CD4-positive, alpha-beta T cell treated with Interleukin-10 for 1 hour (primary cell): ENCODE results near the gene ZNF407.

Source experiments
- DNase-seq: peaks from one replicate; pipeline ENCODE4 v3.0.0-alpha.2; 2020

ZNF407 gene

GRCh38 chr18:74631623-74632350 is 34.1 kb downstream of the ZNF407 start:
- peak; percentile 25 for DNase-seq

GRCh38 chr18:74632351-74632679 is 34.6 kb downstream of the ZNF407 start:
- DNase-seq = no peak

GRCh38 chr18:74632856-74633255 is 35.2 kb downstream of the ZNF407 start:
- DNase-seq = no peak

DNA sequence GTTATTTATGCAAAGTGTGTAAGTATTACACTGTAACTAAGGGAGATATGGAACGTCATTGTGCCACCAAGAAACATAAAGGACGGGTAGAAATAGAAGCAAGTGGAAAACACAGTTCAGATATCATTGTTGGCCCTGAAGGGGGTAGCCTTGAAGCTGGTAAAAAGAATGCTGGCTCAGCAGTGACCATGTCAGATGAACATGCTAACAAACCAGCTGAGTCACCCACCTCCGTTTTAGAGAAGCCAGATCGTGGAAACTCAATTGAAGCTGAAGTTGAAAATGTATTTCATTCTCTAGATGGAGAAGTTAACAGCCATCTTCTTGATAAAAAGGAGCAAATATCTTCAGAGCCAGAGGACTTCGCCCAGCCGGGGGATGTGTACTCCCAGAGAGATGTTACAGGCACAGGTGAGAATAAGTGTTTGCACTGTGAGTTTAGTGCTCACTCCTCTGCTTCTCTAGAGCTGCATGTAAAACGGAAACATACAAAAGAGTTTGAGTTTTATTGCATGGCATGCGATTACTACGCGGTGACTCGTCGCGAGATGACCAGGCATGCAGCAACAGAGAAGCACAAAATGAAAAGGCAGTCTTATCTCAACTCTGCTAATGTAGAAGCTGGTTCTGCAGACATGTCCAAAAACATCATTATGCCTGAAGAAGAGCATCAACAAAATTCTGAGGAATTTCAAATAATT is 36.1 kb downstream of the ZNF407 start:
- no peak for DNase-seq

DNA sequence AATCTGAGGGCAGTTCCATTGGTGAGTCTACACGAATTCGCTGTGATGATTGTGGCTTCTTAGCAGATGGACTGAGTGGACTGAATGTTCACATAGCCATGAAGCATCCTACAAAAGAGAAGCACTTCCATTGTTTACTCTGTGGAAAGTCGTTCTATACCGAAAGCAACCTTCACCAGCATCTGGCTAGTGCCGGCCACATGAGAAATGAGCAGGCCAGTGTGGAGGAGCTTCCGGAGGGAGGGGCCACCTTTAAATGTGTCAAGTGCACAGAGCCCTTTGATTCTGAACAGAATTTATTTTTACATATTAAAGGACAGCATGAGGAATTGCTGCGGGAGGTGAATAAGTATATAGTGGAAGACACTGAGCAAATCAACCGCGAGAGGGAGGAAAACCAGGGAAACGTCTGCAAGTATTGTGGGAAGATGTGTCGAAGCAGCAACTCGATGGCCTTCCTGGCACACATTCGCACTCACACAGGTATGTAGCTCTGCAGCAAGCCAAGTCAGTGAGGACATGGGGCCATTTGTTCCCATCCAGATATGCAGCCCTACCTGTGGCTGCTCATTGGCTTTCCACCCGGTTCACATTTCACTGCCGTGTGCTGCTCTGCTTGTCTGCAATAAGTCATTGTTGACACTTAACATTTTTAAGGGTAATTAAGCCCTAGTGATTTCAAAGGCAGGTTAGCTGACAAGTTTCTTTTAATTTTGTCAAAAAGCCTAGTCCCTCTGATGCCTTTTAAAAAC is 37.7 kb downstream of the ZNF407 start:
- DNase-seq = no peak

GRCh38 chr18:74637070-74637469 is 39.4 kb downstream of the ZNF407 start:
- DNase-seq = no peak

GRCh38 chr18:74638210-74638609 is 40.5 kb downstream of the ZNF407 start:
- no peak for DNase-seq

DNA sequence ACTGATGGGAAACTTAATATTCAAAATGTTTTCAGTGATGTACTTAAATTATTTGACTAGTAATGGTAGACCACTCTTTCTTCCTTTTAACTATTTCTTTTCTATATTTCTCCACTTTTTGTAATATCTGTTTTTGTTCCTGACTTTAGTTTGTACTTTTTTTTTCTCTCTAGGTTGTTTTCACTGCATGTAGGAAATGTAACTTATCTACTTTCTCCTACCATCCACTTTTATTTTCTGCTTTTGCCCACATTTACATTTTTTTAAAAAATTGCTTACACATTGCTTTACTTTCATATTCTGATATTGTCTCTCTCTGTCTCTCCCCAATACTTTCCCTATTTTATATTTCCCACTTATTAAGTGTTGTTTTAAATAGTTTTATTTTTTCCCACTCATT is 47.0 kb downstream of the ZNF407 start:
- no peak for DNase-seq

- DNase-seq = no peak
Measured at GRCh38 chr18:74645679-74646078, 48.0 kb downstream of the ZNF407 start.

DNA sequence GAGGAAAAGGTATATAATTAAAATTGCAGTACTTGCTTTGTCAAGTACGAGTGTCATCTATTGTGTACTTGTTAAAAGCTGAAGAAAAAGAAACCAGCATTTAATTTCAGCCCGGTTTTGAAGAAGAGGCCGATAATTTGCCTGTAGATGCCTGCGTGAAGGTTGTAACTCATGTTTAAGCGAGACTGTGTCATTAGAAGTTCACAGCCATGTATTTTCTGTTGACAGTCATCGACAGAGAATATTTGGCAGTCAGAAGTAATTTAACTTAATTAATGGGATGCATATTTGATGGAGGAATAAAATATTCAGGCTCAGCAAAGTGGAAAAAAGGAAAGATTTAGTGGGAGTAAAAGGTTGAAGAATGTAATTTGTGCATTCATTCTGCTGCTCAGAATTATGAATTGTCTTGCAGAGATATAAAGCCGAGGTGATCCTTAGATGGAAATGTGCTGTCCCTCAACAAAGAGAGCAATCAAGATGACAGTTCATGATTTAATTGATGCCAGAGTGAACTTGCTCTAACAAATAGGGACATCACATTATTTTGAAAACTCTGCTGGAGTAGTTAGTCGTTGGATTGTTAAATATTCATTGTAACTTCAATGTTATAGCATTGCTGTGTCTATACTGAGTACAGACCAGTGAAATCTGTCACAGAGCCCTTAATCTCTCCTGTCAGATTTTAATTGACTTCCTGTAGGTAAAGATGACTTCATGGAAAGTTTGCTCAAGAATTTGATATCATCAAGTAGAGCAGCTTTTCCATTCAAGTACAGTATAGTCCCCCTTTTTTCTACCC is 53.9 kb downstream of the ZNF407 start:
- no peak for DNase-seq

GRCh38 chr18:74652392-74652988 is 54.8 kb downstream of the ZNF407 start:
- DNase-seq = peak; percentile 50

DNA sequence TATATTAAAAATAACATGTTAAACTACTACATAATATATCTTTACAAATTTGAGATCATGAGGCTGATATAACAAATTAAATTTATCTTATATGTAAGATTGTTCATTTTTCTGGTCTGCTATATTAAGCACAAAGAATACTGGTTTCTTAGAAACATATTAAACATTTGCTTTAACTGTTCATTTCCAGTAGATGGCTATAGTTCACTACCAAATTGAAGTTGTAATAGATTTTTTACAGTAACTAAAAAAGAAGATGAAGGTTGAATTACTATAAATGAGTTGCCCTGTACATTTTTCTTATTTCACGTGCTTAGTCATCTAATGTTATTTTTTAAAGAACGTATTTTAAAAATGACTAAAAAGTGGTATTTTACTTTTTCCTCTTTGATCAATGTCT is 57.0 kb downstream of the ZNF407 start:
- DNase-seq = no peak

DNA sequence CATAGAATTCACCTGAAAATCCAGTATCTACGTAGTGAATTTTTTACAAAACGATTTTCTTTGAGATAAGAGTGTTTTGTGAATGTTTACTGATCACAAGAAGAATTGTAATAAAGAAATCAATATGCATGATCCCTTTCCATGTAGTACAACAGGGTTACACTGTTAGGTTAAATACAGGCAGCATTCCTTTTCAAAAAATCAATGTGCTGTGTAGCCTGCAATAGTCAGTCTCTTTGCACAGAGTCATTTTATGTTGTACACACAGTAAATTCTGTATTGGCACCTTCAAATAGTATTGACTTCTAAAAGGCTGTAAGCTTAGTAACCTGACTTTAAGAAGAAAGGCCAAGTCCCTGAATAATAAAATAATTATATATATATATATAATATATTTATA is 63.3 kb downstream of the ZNF407 start:
- DNase-seq = no peak

DNA sequence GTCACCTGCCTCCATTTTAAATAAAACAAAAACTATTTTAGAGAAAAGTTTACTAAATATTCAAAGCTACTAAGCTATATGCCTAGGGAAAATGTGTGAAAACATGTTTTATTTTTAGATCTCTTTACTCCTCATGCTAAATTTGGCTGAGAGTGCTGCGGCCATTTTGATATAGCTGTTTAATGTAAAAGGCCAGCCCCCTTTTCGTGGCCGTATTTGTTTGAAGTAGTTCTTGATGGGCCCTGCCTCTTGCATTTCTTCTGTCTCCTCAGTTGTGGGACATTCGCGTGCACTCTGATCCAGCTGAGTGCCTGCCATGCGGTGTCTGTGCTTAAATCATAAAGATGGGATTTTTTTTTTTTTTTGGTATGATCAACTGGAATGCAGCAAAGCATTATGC is 64.0 kb downstream of the ZNF407 start:
- no peak for DNase-seq

GRCh38 chr18:74662622-74663021 is 65.0 kb downstream of the ZNF407 start:
- DNase-seq = no peak

DNA sequence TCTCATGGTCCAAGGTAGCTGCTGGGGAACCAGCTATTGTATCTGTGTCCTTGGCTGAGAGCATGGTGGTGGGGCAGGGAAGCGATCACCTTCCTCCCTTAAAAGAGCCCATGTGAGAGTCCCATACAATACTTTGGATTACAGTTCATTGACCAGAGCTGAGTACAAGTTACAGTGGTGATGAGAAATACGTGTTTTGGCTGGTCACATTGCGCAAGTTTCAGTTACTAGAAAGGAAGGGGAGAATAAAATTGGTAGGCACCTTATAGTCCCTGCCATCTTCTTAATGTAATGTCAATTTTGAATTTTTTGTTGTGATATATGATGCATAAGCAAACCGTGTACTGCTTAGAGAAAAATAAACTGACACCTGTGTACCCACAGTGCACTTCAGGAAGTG is 67.7 kb downstream of the ZNF407 start:
- no peak for DNase-seq

DNA sequence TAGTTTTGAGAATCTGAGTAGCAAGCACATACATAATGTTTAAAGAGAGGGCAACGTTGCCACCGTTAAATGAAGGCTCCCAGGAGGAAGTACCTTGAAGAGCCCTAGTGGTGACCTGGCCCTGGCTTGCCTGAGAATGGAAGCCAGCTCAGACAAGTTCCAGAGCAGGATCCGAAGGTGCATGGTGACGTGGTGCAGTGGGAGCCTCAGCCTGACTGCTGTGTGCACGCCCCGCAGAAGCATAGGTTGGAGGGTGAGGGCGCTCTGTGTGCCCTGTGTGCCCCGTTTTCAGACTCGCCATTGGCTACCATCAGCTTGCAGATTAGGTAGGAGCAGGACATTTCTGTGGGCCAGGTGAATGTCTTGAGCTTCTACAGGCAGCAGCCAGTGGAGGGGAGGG is 68.2 kb downstream of the ZNF407 start:
- DNase-seq = no peak

DNA sequence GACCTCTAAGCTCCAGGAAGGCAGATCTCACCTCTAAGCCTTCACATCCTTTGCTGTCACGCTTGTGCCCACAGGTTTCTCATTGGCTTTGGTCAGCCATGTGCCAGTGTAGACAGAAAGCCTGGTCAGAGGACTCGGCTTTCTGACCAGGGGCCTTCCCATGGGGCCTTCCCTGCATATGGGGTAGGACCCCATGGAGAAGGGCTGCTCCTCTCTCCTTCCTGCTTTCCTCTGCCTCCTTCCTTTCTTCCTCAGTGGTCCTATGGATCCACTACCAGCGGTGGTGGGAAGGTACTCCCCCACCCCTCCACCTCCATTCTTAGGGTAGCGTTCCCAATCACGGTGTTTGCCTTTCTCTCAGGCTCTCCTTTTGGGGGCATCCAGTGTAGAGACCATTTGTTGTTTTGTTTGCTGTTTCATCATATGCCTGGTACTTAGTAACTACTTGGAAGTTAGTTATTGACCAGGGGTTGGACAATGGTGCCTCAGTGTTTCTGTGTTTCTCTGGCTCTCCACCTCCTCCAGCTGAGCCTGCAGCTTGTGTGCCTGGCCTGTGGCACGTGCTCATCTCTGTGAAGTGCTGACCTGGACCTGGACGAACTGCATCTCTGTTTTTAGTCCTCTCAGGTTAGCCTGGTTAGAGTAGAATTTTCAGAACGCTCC is 71.6 kb downstream of the ZNF407 start:
- DNase-seq = no peak

DNA sequence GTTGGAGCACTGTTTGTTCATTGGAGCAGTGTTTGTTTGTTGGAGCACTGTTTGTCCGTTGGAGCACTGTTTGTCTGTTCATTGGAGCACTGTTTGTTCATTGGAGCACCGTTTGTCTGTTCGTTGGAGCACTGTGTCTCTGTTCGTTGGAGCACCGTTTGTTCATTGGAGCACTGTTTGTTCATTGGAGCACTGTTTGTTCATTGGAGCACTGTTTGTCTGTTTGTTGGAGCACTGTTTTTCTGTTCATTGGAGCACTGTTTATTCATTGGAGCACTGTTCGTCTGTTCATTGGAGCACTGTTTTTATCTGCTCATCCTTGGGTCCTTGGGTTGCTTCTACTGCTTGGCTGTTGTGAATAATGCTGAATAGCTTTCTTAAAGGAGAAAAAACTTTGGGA is 74.7 kb downstream of the ZNF407 start:
- no peak for DNase-seq

- DNase-seq = no peak
Measured at GRCh38 chr18:74674487-74674886, 76.8 kb downstream of the ZNF407 start.

DNA sequence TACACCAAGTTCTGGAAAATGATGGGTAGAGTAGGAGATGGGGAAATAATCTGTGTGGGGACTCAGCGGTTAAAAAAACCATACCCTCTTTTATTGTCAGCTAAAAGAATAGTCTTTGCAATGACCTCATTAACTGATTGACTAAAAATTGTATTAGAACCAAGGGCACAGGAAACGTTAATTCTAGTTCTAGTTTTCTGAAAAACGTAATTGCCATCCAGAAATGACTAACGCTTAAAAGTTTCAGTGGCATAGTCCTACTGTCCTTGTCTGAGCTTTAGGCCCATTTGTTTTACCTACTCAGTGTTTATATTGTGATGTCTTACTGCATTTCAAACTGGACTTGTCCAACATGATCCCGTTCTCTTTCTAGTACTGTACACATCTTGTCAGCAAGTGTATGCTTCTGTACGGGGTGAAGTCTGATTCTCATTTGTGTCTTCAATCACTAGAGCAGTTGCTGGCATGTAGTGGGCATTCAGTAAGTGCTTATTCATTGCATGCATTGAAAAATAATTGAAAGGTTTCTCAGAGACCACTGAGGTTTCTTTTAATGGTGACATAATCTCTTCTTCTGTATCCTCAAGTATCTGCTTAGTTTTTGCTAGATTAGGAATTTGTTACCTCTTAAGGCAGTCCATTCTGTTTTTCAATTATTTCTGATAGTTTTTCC is 81.5 kb downstream of the ZNF407 start:
- no peak for DNase-seq

DNA sequence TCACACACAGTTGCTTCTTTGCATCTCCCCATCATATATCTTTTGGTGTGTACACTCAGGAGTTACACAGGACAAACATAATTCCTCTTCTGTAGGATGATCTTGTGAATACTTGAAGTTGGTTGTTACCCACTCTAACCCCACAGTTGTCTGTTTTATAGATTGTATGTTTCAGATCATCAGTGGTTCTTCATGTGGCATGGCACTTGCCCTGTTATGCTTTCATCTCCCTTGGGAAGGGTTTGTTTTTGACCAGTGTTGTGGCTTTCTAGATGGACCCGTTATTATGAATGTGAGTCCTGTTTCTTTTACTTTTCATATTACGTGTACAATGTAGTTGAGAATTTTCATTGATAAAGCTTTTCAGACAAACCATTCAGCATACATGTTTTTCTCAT is 82.0 kb downstream of the ZNF407 start:
- no peak for DNase-seq
